ENCODE data around the gene RWDD3. TPM values are rescaled to one million over a fixed set of nuclear protein-coding genes. Genes with fewer than 3 reads are reported as not detected.

Gene RWDD3
- total RNA-seq, 2 experiments from 2014 or later, result 14.3 to 14.5 TPM

GRCh38 chr1:95201905-95202304 lies 32.1 kb upstream of the RWDD3 start:
- H3K9me3 Mint-ChIP-seq, result no peaks in the 10 kb centered on the region
- Histone ChIP-seq H3K27me3 (ENCODE audit: control insufficient read depth in 1 of 2, insufficient read depth in 2 of 2, low read length in 2 of 2) (no peaks in the 10 kb centered on the region), H3K36me3 (ENCODE audit: insufficient read depth, low read length) (no peaks in the 10 kb centered on the region), H3K4me1 (ENCODE audit: insufficient read depth, low read length) (no peaks in the 10 kb centered on the region), H3K9me3 (ENCODE audit: control insufficient read depth in 1 of 2, insufficient read depth in 1 of 2, low read length in 2 of 2) (no peaks in the 10 kb centered on the region), H3K27ac (ENCODE audit: low read depth in 1 of 2, low read length in 2 of 2) (no peak overlapping the region), H3K4me3 (ENCODE audit: low read length) (no peak overlapping the region)
- H3K4me3 Mint-ChIP-seq, result no peak overlapping the region
- intact Hi-C loops (cut with DNase I, micrococcal nuclease), result no loop called here
- H3K27me3 Mint-ChIP-seq, result peaks cover 9% of the 10 kb centered on the region
- POLR2A ChIA-PET, result no interaction called here
- CTCF ChIA-PET, result no interaction called here
- TF ChIP-seq, protein P1, sequence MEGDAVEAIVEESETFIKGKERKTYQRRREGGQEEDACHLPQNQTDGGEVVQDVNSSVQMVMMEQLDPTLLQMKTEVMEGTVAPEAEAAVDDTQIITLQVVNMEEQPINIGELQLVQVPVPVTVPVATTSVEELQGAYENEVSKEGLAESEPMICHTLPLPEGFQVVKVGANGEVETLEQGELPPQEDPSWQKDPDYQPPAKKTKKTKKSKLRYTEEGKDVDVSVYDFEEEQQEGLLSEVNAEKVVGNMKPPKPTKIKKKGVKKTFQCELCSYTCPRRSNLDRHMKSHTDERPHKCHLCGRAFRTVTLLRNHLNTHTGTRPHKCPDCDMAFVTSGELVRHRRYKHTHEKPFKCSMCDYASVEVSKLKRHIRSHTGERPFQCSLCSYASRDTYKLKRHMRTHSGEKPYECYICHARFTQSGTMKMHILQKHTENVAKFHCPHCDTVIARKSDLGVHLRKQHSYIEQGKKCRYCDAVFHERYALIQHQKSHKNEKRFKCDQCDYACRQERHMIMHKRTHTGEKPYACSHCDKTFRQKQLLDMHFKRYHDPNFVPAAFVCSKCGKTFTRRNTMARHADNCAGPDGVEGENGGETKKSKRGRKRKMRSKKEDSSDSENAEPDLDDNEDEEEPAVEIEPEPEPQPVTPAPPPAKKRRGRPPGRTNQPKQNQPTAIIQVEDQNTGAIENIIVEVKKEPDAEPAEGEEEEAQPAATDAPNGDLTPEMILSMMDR (IDR thresholded peaks at IDR 0.05), result no peak
- DNase-seq (no peak), ATAC-seq (ENCODE audit: poor library complexity) (no peak)
- H3K36me3 Mint-ChIP-seq (ENCODE audit: low read depth), result no peaks in the 10 kb centered on the region
- H3K27ac Mint-ChIP-seq, result no peak overlapping the region
- H3K4me1 Mint-ChIP-seq (ENCODE audit: low read depth), result no peaks in the 10 kb centered on the region

GRCh38 chr1:95203908-95204437 lies 30.0 kb upstream of the RWDD3 start:
- Mint-ChIP-seq H3K36me3 (ENCODE audit: low read depth) (no peaks in the 10 kb centered on the region), H3K9me3 (no peaks in the 10 kb centered on the region), H3K27me3 (peaks cover 12% of the 10 kb centered on the region), H3K4me3 (no peak overlapping the region), H3K4me1 (ENCODE audit: low read depth) (no peaks in the 10 kb centered on the region), H3K27ac (no peak overlapping the region)
- ChIA-PET POLR2A (no interaction called here), CTCF (no interaction called here)
- H3K4me1 ChIP-seq (ENCODE audit: insufficient read depth, low read length), result no peaks in the 10 kb centered on the region
- no peaks in the 10 kb centered on the region for H3K9me3 ChIP-seq (ENCODE audit: control insufficient read depth in 1 of 2, insufficient read depth in 1 of 2, low read length in 2 of 2)
- H3K27me3 ChIP-seq (ENCODE audit: control insufficient read depth in 1 of 2, insufficient read depth in 2 of 2, low read length in 2 of 2), result no peaks in the 10 kb centered on the region
- H3K27ac ChIP-seq (ENCODE audit: low read depth in 1 of 2, low read length in 2 of 2), result no peak overlapping the region
- intact Hi-C loops (cut with DNase I, micrococcal nuclease), result no loop called here
- no peak for DNase-seq
- ATAC-seq (ENCODE audit: poor library complexity), result no peak
- TF ChIP-seq, protein P1 (IDR thresholded peaks at IDR 0.05), result no peak
- no peak overlapping the region for H3K4me3 ChIP-seq (ENCODE audit: low read length)
- H3K36me3 ChIP-seq (ENCODE audit: insufficient read depth, low read length), result no peaks in the 10 kb centered on the region

GRCh38 chr1:95206514-95206913 lies 27.5 kb upstream of the RWDD3 start:
- H3K4me1 Mint-ChIP-seq (ENCODE audit: low read depth), result no peaks in the 10 kb centered on the region
- CTCF ChIA-PET, result no interaction called here

More at GRCh38 chr1:95206514-95206913, 27.5 kb upstream of the RWDD3 start:
- Mint-ChIP-seq H3K36me3 (ENCODE audit: low read depth) (no peaks in the 10 kb centered on the region), H3K9me3 (peaks cover 2% of the 10 kb centered on the region), H3K27me3 (peaks cover 3% of the 10 kb centered on the region), H3K27ac (no peak overlapping the region), H3K4me3 (no peak overlapping the region)
- H3K4me1 ChIP-seq (ENCODE audit: insufficient read depth, low read length), result no peaks in the 10 kb centered on the region
- TF ChIP-seq, protein P1 (IDR thresholded peaks at IDR 0.05), result no peak
- H3K9me3 ChIP-seq (ENCODE audit: control insufficient read depth in 1 of 2, insufficient read depth in 1 of 2, low read length in 2 of 2), result no peaks in the 10 kb centered on the region
- no peaks in the 10 kb centered on the region for H3K27me3 ChIP-seq (ENCODE audit: control insufficient read depth in 1 of 2, insufficient read depth in 2 of 2, low read length in 2 of 2)
- intact Hi-C loops (cut with DNase I, micrococcal nuclease), result no loop called here
- H3K27ac ChIP-seq (ENCODE audit: low read depth in 1 of 2, low read length in 2 of 2), result no peak overlapping the region
- no peak overlapping the region for H3K4me3 ChIP-seq (ENCODE audit: low read length)
- ATAC-seq (ENCODE audit: poor library complexity) (no peak), DNase-seq (no peak)
- POLR2A ChIA-PET, result no interaction called here
- no peaks in the 10 kb centered on the region for H3K36me3 ChIP-seq (ENCODE audit: insufficient read depth, low read length)
